HCT116 (cell line): ENCODE data around the gene ARHGAP18. TPM values are rescaled to one million over a fixed set of nuclear protein-coding genes. Genes with fewer than 3 reads are reported as not detected.

Source experiments
- ATAC-seq: fragments of 200-7000 bp; cut with Tn5 transposase; 2 replicates; pipeline ENCODE4 v1.9.1; 2020; ENCODE audit warnings: mild to moderate bottlenecking, moderate library complexity
- BruUV-seq: library from RNA; stranded (reverse); fragments of 400-500 nt; replicated peaks from 2 replicates; lab custom pipeline; 2021; lab: Mats Ljungman, UMichigan
- CTCF ChIA-PET: fragments of 300-600 bp; sonication (Branson Sonifier 250); formaldehyde crosslinking; loops from one replicate; lab custom pipeline; 2021; ENCODE audit warnings: antibody characterized with exemption; lab: Charles Lee
- POLR2A ChIA-PET: fragments of 300-600, 350-600 bp; sonication (Branson Sonifier 250); formaldehyde crosslinking; loops from one replicate; lab custom pipeline; 2021; ENCODE audit warnings: antibody characterized with exemption; lab: Charles Lee
- RAD21 ChIA-PET, 2 experiments: fragments of 300-600 bp; sonication (Branson Sonifier 250); formaldehyde crosslinking; loops; one replicate each; lab custom pipeline; 2023; ENCODE audit warnings: low total read pairs in 2 of 2; ENCODE audit not compliant: uncharacterized antibody in 2 of 2, unreplicated experiment in 2 of 2, low non-redundant PET in 1 of 2; lab: Charles Lee
- DNase-seq: peaks from one replicate; pipeline ENCODE4 v3.0.0-alpha.2; 2010; ENCODE audit warnings: low read depth, low spot score
- H2AFZ ChIP-seq: fragments of 200-600 bp; shearing (Covaris generic), sonication (generic); 2 replicates; pipeline ENCODE4 v1.6.1; 2017; ENCODE audit warnings: low read depth, mixed run types, mixed read lengths, antibody characterized with exemption, low read length; ENCODE audit not compliant: poor library complexity, severe bottlenecking
- H3K27ac ChIP-seq: 2 replicates; pipeline ENCODE4 v1.5.1; 2012; ENCODE audit warnings: low read depth, low read length
- H3K27me3 ChIP-seq: fragments of 200-600 bp; sonication (generic); 2 replicates; pipeline ENCODE4 v1.6.1; 2016; ENCODE audit warnings: mixed run types, low read length, mixed read lengths; ENCODE audit not compliant: insufficient read depth
- H3K36me3 ChIP-seq, 2 experiments: fragments of 200-500 bp in 1 of 2; fragments of 200-600 bp in 1 of 2; sonication (Bioruptor generic) in 1 of 2; sonication (generic) in 1 of 2; 2 replicates each; pipeline versions ENCODE4 v1.5.1 to v1.6.1; 2014 to 2016; ENCODE audit warnings: low read length in 2 of 2, inconsistent platforms in 1 of 2, mixed read lengths in 1 of 2, mixed run types in 1 of 2; ENCODE audit not compliant: insufficient read depth in 2 of 2, control insufficient read depth in 1 of 2
- H3K4me1 ChIP-seq, 2 experiments: fragments of 200-600 bp in 1 of 2; sonication (generic) in 1 of 2; 2 replicates each; pipeline versions ENCODE4 v1.5.1 to v1.6.1; 2012 to 2017; ENCODE audit warnings: low read length in 2 of 2, inconsistent platforms in 1 of 2, mild to moderate bottlenecking in 1 of 2, mixed read lengths in 1 of 2, mixed run types in 1 of 2, moderate library complexity in 1 of 2; ENCODE audit not compliant: insufficient read depth in 2 of 2, control insufficient read depth in 1 of 2
- H3K4me2 ChIP-seq: fragments of 200-600 bp; sonication (generic); 2 replicates; pipeline ENCODE4 v1.6.1; 2017; ENCODE audit warnings: mixed run types, low read length, mixed read lengths
- H3K4me3 ChIP-seq, 2 experiments: fragments of 200-600 bp in 1 of 2; sonication (generic) in 1 of 2; replicated peaks in 1 of 2; 2 replicates each; pipeline ENCODE4 v1.5.1; 2011 to 2016; ENCODE audit warnings: low read length in 2 of 2, control low read depth in 1 of 2, low read depth in 1 of 2, mild to moderate bottlenecking in 1 of 2, mixed read lengths in 1 of 2, mixed run types in 1 of 2
- H3K79me2 ChIP-seq: fragments of 200-600 bp; sonication (generic); 2 replicates; pipeline ENCODE4 v1.6.1; 2017; ENCODE audit warnings: mild to moderate bottlenecking, mixed run types, low read length, moderate library complexity, mixed read lengths; ENCODE audit not compliant: insufficient read depth
- H3K9ac ChIP-seq: fragments of 200-600 bp; sonication (generic); 2 replicates; pipeline ENCODE4 v1.6.1; 2016; ENCODE audit warnings: low read length, mixed read lengths
- H3K9me2 ChIP-seq: fragments of 200-600 bp; sonication (generic), shearing (Covaris generic); 2 replicates; pipeline ENCODE4 v1.6.1; 2017; ENCODE audit warnings: mixed run types, mild to moderate bottlenecking, moderate library complexity; ENCODE audit not compliant: insufficient read depth
- H3K9me3 ChIP-seq, 2 experiments: fragments of 200-500 bp in 1 of 2; fragments of 200-600 bp in 1 of 2; sonication (Bioruptor generic) in 1 of 2; sonication (generic) in 1 of 2; 2 replicates each; pipeline ENCODE4 v1.6.1; 2014 to 2017; ENCODE audit warnings: low read length in 2 of 2, mixed read lengths in 2 of 2, inconsistent platforms in 1 of 2, low read depth in 1 of 2, mild to moderate bottlenecking in 1 of 2, mixed run types in 1 of 2, moderate library complexity in 1 of 2; ENCODE audit not compliant: control insufficient read depth in 1 of 2, insufficient read depth in 1 of 2
- H4K20me1 ChIP-seq: fragments of 200-600 bp; sonication (generic), shearing (Covaris generic); 2 replicates; pipeline ENCODE4 v1.6.1; 2017; ENCODE audit warnings: mixed run types, mild to moderate bottlenecking, moderate library complexity; ENCODE audit not compliant: insufficient read depth
- ATF3 ChIP-seq: IDR thresholded peaks from 2 replicates; pipeline ENCODE4 v1.6.1; 2012
- CBX3 ChIP-seq: IDR thresholded peaks from 2 replicates; pipeline ENCODE4 v1.6.1; 2012; ENCODE audit warnings: low read depth
- CEBPB ChIP-seq: IDR thresholded peaks from 2 replicates; pipeline ENCODE4 v1.6.1; 2012; ENCODE audit warnings: low read depth
- ELF1 ChIP-seq: IDR thresholded peaks from 2 replicates; pipeline ENCODE4 v1.6.1; 2012; ENCODE audit warnings: low read depth, borderline replicate concordance
- EZH2 ChIP-seq: fragments of 200-600 bp; sonication (generic); IDR thresholded peaks from 2 replicates; pipeline ENCODE4 v1.6.1; 2017; ENCODE audit warnings: antibody characterized with exemption, mixed run types
- FOSL1 ChIP-seq: IDR thresholded peaks from 2 replicates; pipeline ENCODE4 v1.6.1; 2012; ENCODE audit warnings: low read depth
- JUND ChIP-seq: IDR thresholded peaks from 2 replicates; pipeline ENCODE4 v1.6.1; 2012
- POLR2A ChIP-seq: IDR thresholded peaks from 2 replicates; pipeline ENCODE4 v1.7.0; 2011; ENCODE audit warnings: borderline replicate concordance; ENCODE audit not compliant: insufficient read depth, insufficient read length; ENCODE audit errors: extremely low read depth
- POLR2AphosphoS5 ChIP-seq: IDR thresholded peaks from 2 replicates; pipeline ENCODE4 v1.6.1; 2011; ENCODE audit warnings: mild to moderate bottlenecking, low read depth, low read length, moderate library complexity
- REST ChIP-seq: IDR thresholded peaks from 2 replicates; pipeline ENCODE4 v1.6.1; 2012; ENCODE audit warnings: low read depth
- SIN3A ChIP-seq: IDR thresholded peaks from 2 replicates; pipeline ENCODE4 v1.6.1; 2012; ENCODE audit warnings: low read depth
- SRF ChIP-seq: IDR thresholded peaks from 2 replicates; pipeline ENCODE4 v1.6.1; 2012; ENCODE audit warnings: low read depth
- TCF7L2 ChIP-seq: IDR thresholded peaks from 2 replicates; pipeline ENCODE4 v1.7.0; 2011; ENCODE audit warnings: borderline replicate concordance, inconsistent platforms; ENCODE audit not compliant: insufficient read depth, insufficient read length; ENCODE audit errors: extremely low read depth
- YY1 ChIP-seq: IDR thresholded peaks from 2 replicates; pipeline ENCODE4 v1.6.1; 2011; ENCODE audit warnings: low read length, low read depth, moderate library complexity, mild to moderate bottlenecking; ENCODE audit not compliant: insufficient replicate concordance; ENCODE audit errors: extremely low read depth
- ZBTB33 ChIP-seq: IDR thresholded peaks from 2 replicates; pipeline ENCODE4 v1.6.1; 2011; ENCODE audit warnings: mild to moderate bottlenecking, low read length, moderate library complexity; ENCODE audit not compliant: insufficient replicate concordance; ENCODE audit errors: extremely low read depth
- ZNF274 ChIP-seq: fragments of 200-500 bp; sonication (Bioruptor generic); IDR thresholded peaks from 2 replicates; pipeline ENCODE4 v1.6.1; 2014; ENCODE audit warnings: mild to moderate bottlenecking, low read depth, low read length, inconsistent platforms
- intact Hi-C: fragments of 100-400 bp; cut with micrococcal nuclease; formaldehyde crosslinking; loops from 2 replicates; pipeline ENCODE4 v1.10.0; 2022
- total RNA-seq: library from RNA; stranded (reverse); gene quantifications from one replicate; pipeline ENCODE4 v1.2.1, GENCODE V29; 2021; ENCODE audit not compliant: unreplicated experiment
- TF ChIP-seq, protein P1 (sequence below), 3 experiments: fragments of 200-600 bp in 1 of 3; sonication (generic) in 1 of 3; IDR thresholded peaks in 2 of 3; conservative IDR thresholded peaks in 1 of 3; 2 replicates each; pipeline ENCODE4 v1.5.1; 2012 to 2017; ENCODE audit warnings: low read depth in 2 of 3, low read length in 2 of 3, antibody characterized with exemption in 1 of 3, borderline replicate concordance in 1 of 3, control low read depth in 1 of 3, mild to moderate bottlenecking in 1 of 3, mixed read lengths in 1 of 3, mixed run types in 1 of 3, moderate library complexity in 1 of 3; ENCODE audit not compliant: insufficient read depth in 1 of 3

The ARHGAP18 gene
- total RNA-seq, 1 experiment from 2014 or later = 70.3 TPM

DNA sequence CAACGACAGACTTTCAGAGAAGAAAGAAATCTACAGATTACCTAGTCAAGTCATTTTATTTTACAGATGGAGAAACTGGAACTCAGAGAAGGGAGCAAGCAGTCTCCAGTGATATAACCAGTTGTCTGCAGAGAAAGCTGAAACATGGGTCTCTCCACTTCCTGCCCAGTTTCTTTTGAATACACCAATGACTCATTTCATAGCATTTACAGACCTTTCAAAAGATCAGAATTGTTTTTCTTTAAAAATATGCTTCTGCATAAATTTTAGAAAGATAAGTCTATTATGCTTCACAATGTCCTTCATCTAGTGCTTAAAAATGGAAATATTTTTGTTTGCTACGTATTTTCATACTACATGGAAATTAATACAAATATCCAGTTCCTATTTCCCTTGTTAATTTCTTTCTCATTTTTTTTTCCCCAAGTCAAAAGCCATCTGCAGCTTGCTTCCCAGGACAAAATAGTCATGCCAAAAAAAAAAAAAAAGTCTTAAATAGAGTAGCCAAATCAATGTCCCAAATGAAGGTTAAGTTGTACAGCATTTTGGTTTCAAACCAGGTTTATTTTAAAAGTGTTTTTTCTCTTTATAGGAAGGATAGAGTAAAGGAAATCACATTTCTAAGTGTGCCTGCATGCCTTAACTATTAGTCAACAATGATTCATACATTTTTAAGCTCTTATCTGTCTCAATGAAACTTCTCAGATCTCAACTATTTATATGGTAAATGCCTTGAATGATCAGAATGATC lies 36.9 kb downstream of the ARHGAP18 start:
- H3K9me3 ChIP-seq = no peaks in the 10 kb centered on the region
- POLR2A ChIA-PET = interaction anchor here (0.9 to 2.0 kb wide), 9 partner anchors 9 to 183 kb away, joined by 3 to 8 read pairs (median 5); no protein-coding TSS in a partner anchor
- H3K79me2 ChIP-seq = peaks cover 81% of the 10 kb centered on the region
- RAD21 ChIA-PET = interaction anchor here in 1 of 2 experiments (0.9 kb wide), 1 partner anchor 11 kb away, joined by 3 read pairs; no protein-coding TSS in a partner anchor
- no peak overlapping the region for H2AFZ ChIP-seq
- no TSS peak for BruUV-seq
- H3K27ac ChIP-seq = peak overlapping the region; percentile 97
- H3K4me2 ChIP-seq = peak overlapping the region; percentile 77
- peak; percentile 80 for DNase-seq
- peaks cover 88 to 90% of the 10 kb centered on the region in 2 experiments for H3K4me1 ChIP-seq
- ATAC-seq = peak; percentile 71
- peak overlapping the region in 1 of 2 experiments; percentile 42; a peak in 2 of 4 replicates for H3K4me3 ChIP-seq
- H4K20me1 ChIP-seq = no peaks in the 10 kb centered on the region
- no peaks in the 10 kb centered on the region for H3K36me3 ChIP-seq
- no peaks in the 10 kb centered on the region for H3K9me2 ChIP-seq
- intact Hi-C loops = loop anchor here (2.0 kb wide), 1 partner anchor 76 kb away; no protein-coding TSS in a partner anchor
- peak overlapping the region; percentile 66 for H3K9ac ChIP-seq
- CTCF ChIA-PET = interaction anchor here (1.1 to 2.7 kb wide), 4 partner anchors 11 to 172 kb away, joined by 4 to 11 read pairs (median 6); no protein-coding TSS in a partner anchor
- H3K27me3 ChIP-seq = no peaks in the 10 kb centered on the region
- TF ChIP-seq ELF1 (peak; percentile 34; the same call in 1 of the 2 replicates), YY1 (peak; percentile 44), POLR2AphosphoS5 (peak; percentile 21; the same call in 1 of the 2 replicates), REST (no peak), SRF (peak; percentile 72), SIN3A (peak; percentile 50; the same call in 1 of the 2 replicates), ZNF274 (no peak), CBX3 (peak; percentile 51; the same call in 1 of the 2 replicates), ATF3 (0 out of 2 replicates have a peak, but pooled peaks have one; percentile 59), JUND (peak; percentile 92), ZBTB33 (no peak), EZH2 (no peak), TCF7L2 (peak; percentile 45), FOSL1 (peak; percentile 96), CEBPB (peak; percentile 20; the same call in 1 of the 2 replicates), POLR2A (no peak)
- TF ChIP-seq, protein P1, sequence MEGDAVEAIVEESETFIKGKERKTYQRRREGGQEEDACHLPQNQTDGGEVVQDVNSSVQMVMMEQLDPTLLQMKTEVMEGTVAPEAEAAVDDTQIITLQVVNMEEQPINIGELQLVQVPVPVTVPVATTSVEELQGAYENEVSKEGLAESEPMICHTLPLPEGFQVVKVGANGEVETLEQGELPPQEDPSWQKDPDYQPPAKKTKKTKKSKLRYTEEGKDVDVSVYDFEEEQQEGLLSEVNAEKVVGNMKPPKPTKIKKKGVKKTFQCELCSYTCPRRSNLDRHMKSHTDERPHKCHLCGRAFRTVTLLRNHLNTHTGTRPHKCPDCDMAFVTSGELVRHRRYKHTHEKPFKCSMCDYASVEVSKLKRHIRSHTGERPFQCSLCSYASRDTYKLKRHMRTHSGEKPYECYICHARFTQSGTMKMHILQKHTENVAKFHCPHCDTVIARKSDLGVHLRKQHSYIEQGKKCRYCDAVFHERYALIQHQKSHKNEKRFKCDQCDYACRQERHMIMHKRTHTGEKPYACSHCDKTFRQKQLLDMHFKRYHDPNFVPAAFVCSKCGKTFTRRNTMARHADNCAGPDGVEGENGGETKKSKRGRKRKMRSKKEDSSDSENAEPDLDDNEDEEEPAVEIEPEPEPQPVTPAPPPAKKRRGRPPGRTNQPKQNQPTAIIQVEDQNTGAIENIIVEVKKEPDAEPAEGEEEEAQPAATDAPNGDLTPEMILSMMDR (IDR thresholded peaks at IDR 0.05 in 2 of 3, conservative IDR thresholded peaks at IDR 0.05 in 1 of 3; ENCODE audit: borderline replicate concordance in 1 of 3, insufficient read depth in 1 of 3, low read depth in 2 of 3, low read length in 2 of 3) = no peak
